Measurements from ENCODE around the gene VPS37D.

- TF ChIP-seq POLR2A (IDR thresholded peaks at IDR 0.05) (no peak), CTCF (IDR thresholded peaks at IDR 0.05) (no peak), POLR2AphosphoS5 (IDR thresholded peaks at IDR 0.05) (no peak)
These were observed 45.1 kb downstream of the VPS37D start for GRCh38 chr7:73712773-73713172.

All from sigmoid colon (tissue), 4 donors.